HAP-1 (cell line): ENCODE data around the gene MED12L.
A peak's percentile ranks its signal among the peaks of the same experiment; 100 is the strongest.

ENCODE experiments used
- DNase-seq, 2 experiments: peaks; one replicate each; pipeline ENCODE4 v3.0.0-alpha.2; 2016 to 2020; ENCODE audit warnings: low spot score in 2 of 2
- H3K27me3 ChIP-seq: fragments of 250-450 bp; sonication (Bioruptor Pico); 2 replicates; pipeline ENCODE4 v1.5.1; 2020; ENCODE audit warnings: low read depth, mild to moderate bottlenecking, moderate library complexity
- H3K36me3 ChIP-seq: fragments of 250-450 bp; sonication (Bioruptor Pico); replicated peaks from 2 replicates; pipeline ENCODE4 v1.5.1; 2020; ENCODE audit warnings: mild to moderate bottlenecking
- H3K4me1 ChIP-seq: fragments of 250-450 bp; sonication (Bioruptor Pico); 2 replicates; pipeline ENCODE4 v1.5.1; 2020; ENCODE audit warnings: mild to moderate bottlenecking
- H3K4me3 ChIP-seq: fragments of 250-450 bp; sonication (Bioruptor Pico); 2 replicates; pipeline ENCODE4 v1.5.1; 2020; ENCODE audit warnings: mild to moderate bottlenecking, moderate library complexity
- H3K9me3 ChIP-seq: fragments of 250-450 bp; sonication (Bioruptor Pico); 2 replicates; pipeline ENCODE4 v1.5.1; 2020; ENCODE audit warnings: mild to moderate bottlenecking, moderate library complexity
- in situ Hi-C: fragments of 300-500 bp; cut with MboI; formaldehyde crosslinking; loops from 3 replicates; pipeline ENCODE4 v1.14.3; 2020; ENCODE audit warnings: low sequenced_read_pairs, inconsistent platforms, mixed read lengths

Gene MED12L

GRCh38 chr3:151135541-151136337, 50.3 kb downstream of the MED12L start:
- no peak for DNase-seq
- Histone ChIP-seq H3K9me3 (no peaks in the 10 kb centered on the region), H3K36me3 (no peaks in the 10 kb centered on the region; the same call in 1 of the 2 replicates), H3K4me1 (no peaks in the 10 kb centered on the region), H3K27me3 (no peaks in the 10 kb centered on the region), H3K4me3 (no peak overlapping the region)
- in situ Hi-C loops: loop anchor here (25.0 kb wide), 1 partner anchor 223 kb away; the partner anchor contains the start of gene MINDY4B

GRCh38 chr3:151142929-151143328, 57.5 kb downstream of the MED12L start:
- Histone ChIP-seq H3K4me3 (no peak overlapping the region), H3K4me1 (peaks cover 8% of the 10 kb centered on the region), H3K27me3 (no peaks in the 10 kb centered on the region), H3K36me3 (no peaks in the 10 kb centered on the region), H3K9me3 (no peaks in the 10 kb centered on the region)
- DNase-seq: no peak
- in situ Hi-C loops: loop anchor here (25.0 kb wide), 1 partner anchor 231 kb away; the partner anchor contains the start of gene MINDY4B

GRCh38 chr3:151144016-151144415, 58.6 kb downstream of the MED12L start:
- no peaks in the 10 kb centered on the region for H3K36me3 ChIP-seq
- in situ Hi-C loops: loop anchor here (25.0 kb wide), 1 partner anchor 232 kb away; the partner anchor contains the start of gene MINDY4B
- no peaks in the 10 kb centered on the region for H3K9me3 ChIP-seq
- DNase-seq: no peak
- no peaks in the 10 kb centered on the region for H3K27me3 ChIP-seq
- H3K4me1 ChIP-seq: peaks cover 8% of the 10 kb centered on the region
- H3K4me3 ChIP-seq: no peak overlapping the region

- Histone ChIP-seq H3K4me3 (no peak overlapping the region), H3K27me3 (no peaks in the 10 kb centered on the region), H3K36me3 (no peaks in the 10 kb centered on the region), H3K9me3 (no peaks in the 10 kb centered on the region), H3K4me1 (peaks cover 8% of the 10 kb centered on the region)
- no peak for DNase-seq
- in situ Hi-C loops: loop anchor here (25.0 kb wide), 1 partner anchor 232 kb away; the partner anchor contains the start of gene MINDY4B
These were observed 59.3 kb downstream of the MED12L start for GRCh38 chr3:151144760-151145159.

GRCh38 chr3:151145713-151146070, 60.2 kb downstream of the MED12L start:
- in situ Hi-C loops: loop anchor here (25.0 kb wide), 1 partner anchor 233 kb away; the partner anchor contains the start of gene MINDY4B
- no peak for DNase-seq
- no peaks in the 10 kb centered on the region for H3K27me3 ChIP-seq
- H3K9me3 ChIP-seq: no peaks in the 10 kb centered on the region
- peaks cover 8% of the 10 kb centered on the region for H3K4me1 ChIP-seq
- H3K36me3 ChIP-seq: no peaks in the 10 kb centered on the region
- H3K4me3 ChIP-seq: no peak overlapping the region

GRCh38 chr3:151146071-151146730, 60.7 kb downstream of the MED12L start:
- in situ Hi-C loops: loop anchor here (25.0 kb wide), 1 partner anchor 234 kb away; the partner anchor contains the start of gene MINDY4B
- no peaks in the 10 kb centered on the region for H3K27me3 ChIP-seq
- H3K9me3 ChIP-seq: no peaks in the 10 kb centered on the region
- peaks cover 8% of the 10 kb centered on the region for H3K4me1 ChIP-seq
- DNase-seq: peak; percentile 75 to 77
- no peak overlapping the region for H3K4me3 ChIP-seq
- H3K36me3 ChIP-seq: no peaks in the 10 kb centered on the region

- no peak for DNase-seq
- peaks cover 8% of the 10 kb centered on the region for H3K4me1 ChIP-seq
- in situ Hi-C loops: loop anchor here (25.0 kb wide), 1 partner anchor 234 kb away; the partner anchor contains the start of gene MINDY4B
These were observed 61.2 kb downstream of the MED12L start for GRCh38 chr3:151146731-151147091.

GRCh38 chr3:151147299-151147698, 61.8 kb downstream of the MED12L start:
- in situ Hi-C loops: loop anchor here (25.0 kb wide), 1 partner anchor 235 kb away; the partner anchor contains the start of gene MINDY4B
- peaks cover 8% of the 10 kb centered on the region for H3K4me1 ChIP-seq
- no peaks in the 10 kb centered on the region for H3K27me3 ChIP-seq
- no peak overlapping the region for H3K4me3 ChIP-seq
- no peak for DNase-seq
- no peaks in the 10 kb centered on the region for H3K9me3 ChIP-seq
- no peaks in the 10 kb centered on the region for H3K36me3 ChIP-seq

More at GRCh38 chr3:151146731-151147091, 61.2 kb downstream of the MED12L start:
- Histone ChIP-seq H3K4me3 (no peak overlapping the region), H3K9me3 (no peaks in the 10 kb centered on the region), H3K27me3 (no peaks in the 10 kb centered on the region), H3K36me3 (no peaks in the 10 kb centered on the region)

- no peaks in the 10 kb centered on the region for H3K27me3 ChIP-seq
- no peak overlapping the region for H3K4me3 ChIP-seq
- 0 out of 2 replicates have a peak, but pooled peaks cover 5% of the 10 kb centered on the region for H3K36me3 ChIP-seq
- H3K4me1 ChIP-seq: peaks cover 16% of the 10 kb centered on the region
- DNase-seq: no peak
- in situ Hi-C loops: loop anchor here (10.0 to 25.0 kb wide), 2 partner anchors 368 to 615 kb away; partner anchors contain the start of genes EIF2A and SERP1
- H3K9me3 ChIP-seq: no peaks in the 10 kb centered on the region
These were observed 67.1 kb downstream of the MED12L start for GRCh38 chr3:151152455-151153079.

GRCh38 chr3:151154566-151154965, 69.1 kb downstream of the MED12L start:
- H3K4me1 ChIP-seq: peaks cover 20% of the 10 kb centered on the region
- no peak for DNase-seq
- H3K4me3 ChIP-seq: no peak overlapping the region
- H3K36me3 ChIP-seq: 0 out of 2 replicates have a peak, but pooled peaks cover 8% of the 10 kb centered on the region
- H3K27me3 ChIP-seq: no peaks in the 10 kb centered on the region
- H3K9me3 ChIP-seq: no peaks in the 10 kb centered on the region
- in situ Hi-C loops: loop anchor here (10.0 to 25.0 kb wide), 2 partner anchors 370 to 617 kb away; partner anchors contain the start of genes EIF2A and SERP1

- peak in 1 of 2 experiments; percentile 33 for DNase-seq
- Histone ChIP-seq H3K27me3 (no peaks in the 10 kb centered on the region), H3K9me3 (no peaks in the 10 kb centered on the region), H3K36me3 (0 out of 2 replicates have a peak, but pooled peaks cover 8% of the 10 kb centered on the region), H3K4me3 (no peak overlapping the region), H3K4me1 (peaks cover 20% of the 10 kb centered on the region)
- in situ Hi-C loops: loop anchor here (10.0 to 25.0 kb wide), 2 partner anchors 371 to 618 kb away; partner anchors contain the start of genes EIF2A and SERP1
These were observed 70.1 kb downstream of the MED12L start for GRCh38 chr3:151155409-151156128.

GRCh38 chr3:151156618-151157216, 71.3 kb downstream of the MED12L start:
- no peak overlapping the region for H3K4me3 ChIP-seq
- peaks cover 20% of the 10 kb centered on the region for H3K4me1 ChIP-seq
- in situ Hi-C loops: loop anchor here (10.0 to 25.0 kb wide), 2 partner anchors 372 to 619 kb away; partner anchors contain the start of genes EIF2A and SERP1
- no peaks in the 10 kb centered on the region for H3K9me3 ChIP-seq
- no peaks in the 10 kb centered on the region for H3K27me3 ChIP-seq
- H3K36me3 ChIP-seq: 0 out of 2 replicates have a peak, but pooled peaks cover 8% of the 10 kb centered on the region
- peak; percentile 66 to 81 for DNase-seq
